HCT116 (cell line): ENCODE data around the gene STAT4. TPM values are rescaled to one million over a fixed set of nuclear protein-coding genes. Genes with fewer than 3 reads are reported as not detected.

Source experiments
- ATAC-seq: fragments of 200-7000 bp; cut with Tn5 transposase; 2 replicates; pipeline ENCODE4 v1.9.1; 2020; ENCODE audit warnings: mild to moderate bottlenecking, moderate library complexity
- BruUV-seq: library from RNA; stranded (reverse); fragments of 400-500 nt; replicated peaks from 2 replicates; lab custom pipeline; 2021; lab: Mats Ljungman, UMichigan
- CTCF ChIA-PET: fragments of 300-600 bp; sonication (Branson Sonifier 250); formaldehyde crosslinking; loops from one replicate; lab custom pipeline; 2021; ENCODE audit warnings: antibody characterized with exemption; lab: Charles Lee
- POLR2A ChIA-PET: fragments of 300-600, 350-600 bp; sonication (Branson Sonifier 250); formaldehyde crosslinking; loops from one replicate; lab custom pipeline; 2021; ENCODE audit warnings: antibody characterized with exemption; lab: Charles Lee
- RAD21 ChIA-PET, 2 experiments: fragments of 300-600 bp; sonication (Branson Sonifier 250); formaldehyde crosslinking; loops; one replicate each; lab custom pipeline; 2023; ENCODE audit warnings: low total read pairs in 2 of 2; ENCODE audit not compliant: uncharacterized antibody in 2 of 2, unreplicated experiment in 2 of 2, low non-redundant PET in 1 of 2; lab: Charles Lee
- DNase-seq: peaks from one replicate; pipeline ENCODE4 v3.0.0-alpha.2; 2010; ENCODE audit warnings: low read depth, low spot score
- H2AFZ ChIP-seq: fragments of 200-600 bp; shearing (Covaris generic), sonication (generic); 2 replicates; pipeline ENCODE4 v1.6.1; 2017; ENCODE audit warnings: low read depth, mixed run types, mixed read lengths, antibody characterized with exemption, low read length; ENCODE audit not compliant: poor library complexity, severe bottlenecking
- H3K27ac ChIP-seq: 2 replicates; pipeline ENCODE4 v1.5.1; 2012; ENCODE audit warnings: low read depth, low read length
- H3K27me3 ChIP-seq: fragments of 200-600 bp; sonication (generic); 2 replicates; pipeline ENCODE4 v1.6.1; 2016; ENCODE audit warnings: mixed run types, low read length, mixed read lengths; ENCODE audit not compliant: insufficient read depth
- H3K36me3 ChIP-seq, 2 experiments: fragments of 200-500 bp in 1 of 2; fragments of 200-600 bp in 1 of 2; sonication (Bioruptor generic) in 1 of 2; sonication (generic) in 1 of 2; 2 replicates each; pipeline versions ENCODE4 v1.5.1 to v1.6.1; 2014 to 2016; ENCODE audit warnings: low read length in 2 of 2, inconsistent platforms in 1 of 2, mixed read lengths in 1 of 2, mixed run types in 1 of 2; ENCODE audit not compliant: insufficient read depth in 2 of 2, control insufficient read depth in 1 of 2
- H3K4me1 ChIP-seq, 2 experiments: fragments of 200-600 bp in 1 of 2; sonication (generic) in 1 of 2; 2 replicates each; pipeline versions ENCODE4 v1.5.1 to v1.6.1; 2012 to 2017; ENCODE audit warnings: low read length in 2 of 2, inconsistent platforms in 1 of 2, mild to moderate bottlenecking in 1 of 2, mixed read lengths in 1 of 2, mixed run types in 1 of 2, moderate library complexity in 1 of 2; ENCODE audit not compliant: insufficient read depth in 2 of 2, control insufficient read depth in 1 of 2
- H3K4me2 ChIP-seq: fragments of 200-600 bp; sonication (generic); 2 replicates; pipeline ENCODE4 v1.6.1; 2017; ENCODE audit warnings: mixed run types, low read length, mixed read lengths
- H3K4me3 ChIP-seq, 2 experiments: fragments of 200-600 bp in 1 of 2; sonication (generic) in 1 of 2; replicated peaks in 1 of 2; 2 replicates each; pipeline ENCODE4 v1.5.1; 2011 to 2016; ENCODE audit warnings: low read length in 2 of 2, control low read depth in 1 of 2, low read depth in 1 of 2, mild to moderate bottlenecking in 1 of 2, mixed read lengths in 1 of 2, mixed run types in 1 of 2
- H3K79me2 ChIP-seq: fragments of 200-600 bp; sonication (generic); 2 replicates; pipeline ENCODE4 v1.6.1; 2017; ENCODE audit warnings: mild to moderate bottlenecking, mixed run types, low read length, moderate library complexity, mixed read lengths; ENCODE audit not compliant: insufficient read depth
- H3K9ac ChIP-seq: fragments of 200-600 bp; sonication (generic); 2 replicates; pipeline ENCODE4 v1.6.1; 2016; ENCODE audit warnings: low read length, mixed read lengths
- H3K9me2 ChIP-seq: fragments of 200-600 bp; sonication (generic), shearing (Covaris generic); 2 replicates; pipeline ENCODE4 v1.6.1; 2017; ENCODE audit warnings: mixed run types, mild to moderate bottlenecking, moderate library complexity; ENCODE audit not compliant: insufficient read depth
- H3K9me3 ChIP-seq, 2 experiments: fragments of 200-500 bp in 1 of 2; fragments of 200-600 bp in 1 of 2; sonication (Bioruptor generic) in 1 of 2; sonication (generic) in 1 of 2; 2 replicates each; pipeline ENCODE4 v1.6.1; 2014 to 2017; ENCODE audit warnings: low read length in 2 of 2, mixed read lengths in 2 of 2, inconsistent platforms in 1 of 2, low read depth in 1 of 2, mild to moderate bottlenecking in 1 of 2, mixed run types in 1 of 2, moderate library complexity in 1 of 2; ENCODE audit not compliant: control insufficient read depth in 1 of 2, insufficient read depth in 1 of 2
- H4K20me1 ChIP-seq: fragments of 200-600 bp; sonication (generic), shearing (Covaris generic); 2 replicates; pipeline ENCODE4 v1.6.1; 2017; ENCODE audit warnings: mixed run types, mild to moderate bottlenecking, moderate library complexity; ENCODE audit not compliant: insufficient read depth
- CBX3 ChIP-seq: IDR thresholded peaks from 2 replicates; pipeline ENCODE4 v1.6.1; 2012; ENCODE audit warnings: low read depth
- CEBPB ChIP-seq: IDR thresholded peaks from 2 replicates; pipeline ENCODE4 v1.6.1; 2012; ENCODE audit warnings: low read depth
- ELF1 ChIP-seq: IDR thresholded peaks from 2 replicates; pipeline ENCODE4 v1.6.1; 2012; ENCODE audit warnings: low read depth, borderline replicate concordance
- FOSL1 ChIP-seq: IDR thresholded peaks from 2 replicates; pipeline ENCODE4 v1.6.1; 2012; ENCODE audit warnings: low read depth
- JUND ChIP-seq: IDR thresholded peaks from 2 replicates; pipeline ENCODE4 v1.6.1; 2012
- POLR2A ChIP-seq: IDR thresholded peaks from 2 replicates; pipeline ENCODE4 v1.7.0; 2011; ENCODE audit warnings: borderline replicate concordance; ENCODE audit not compliant: insufficient read depth, insufficient read length; ENCODE audit errors: extremely low read depth
- POLR2AphosphoS5 ChIP-seq: IDR thresholded peaks from 2 replicates; pipeline ENCODE4 v1.6.1; 2011; ENCODE audit warnings: mild to moderate bottlenecking, low read depth, low read length, moderate library complexity
- RAD21 ChIP-seq: IDR thresholded peaks from 2 replicates; pipeline ENCODE4 v1.6.1; 2012; ENCODE audit warnings: low read depth, mild to moderate bottlenecking
- SIN3A ChIP-seq: IDR thresholded peaks from 2 replicates; pipeline ENCODE4 v1.6.1; 2012; ENCODE audit warnings: low read depth
- SRF ChIP-seq: IDR thresholded peaks from 2 replicates; pipeline ENCODE4 v1.6.1; 2012; ENCODE audit warnings: low read depth
- TCF7L2 ChIP-seq: IDR thresholded peaks from 2 replicates; pipeline ENCODE4 v1.7.0; 2011; ENCODE audit warnings: borderline replicate concordance, inconsistent platforms; ENCODE audit not compliant: insufficient read depth, insufficient read length; ENCODE audit errors: extremely low read depth
- YY1 ChIP-seq: IDR thresholded peaks from 2 replicates; pipeline ENCODE4 v1.6.1; 2011; ENCODE audit warnings: low read length, low read depth, moderate library complexity, mild to moderate bottlenecking; ENCODE audit not compliant: insufficient replicate concordance; ENCODE audit errors: extremely low read depth
- ZBTB33 ChIP-seq: IDR thresholded peaks from 2 replicates; pipeline ENCODE4 v1.6.1; 2011; ENCODE audit warnings: mild to moderate bottlenecking, low read length, moderate library complexity; ENCODE audit not compliant: insufficient replicate concordance; ENCODE audit errors: extremely low read depth
- ZFX ChIP-seq: fragments of 450-650 bp; IDR thresholded peaks from 2 replicates; pipeline ENCODE4 v1.6.1; 2017
- ZNF274 ChIP-seq: fragments of 200-500 bp; sonication (Bioruptor generic); IDR thresholded peaks from 2 replicates; pipeline ENCODE4 v1.6.1; 2014; ENCODE audit warnings: mild to moderate bottlenecking, low read depth, low read length, inconsistent platforms
- intact Hi-C: fragments of 100-400 bp; cut with micrococcal nuclease; formaldehyde crosslinking; loops from 2 replicates; pipeline ENCODE4 v1.10.0; 2022
- total RNA-seq: library from RNA; stranded (reverse); gene quantifications from one replicate; pipeline ENCODE4 v1.2.1, GENCODE V29; 2021; ENCODE audit not compliant: unreplicated experiment
- TF ChIP-seq, protein P1 (sequence below): IDR thresholded peaks from 2 replicates; pipeline ENCODE4 v1.6.1; 2012

STAT4 gene
- total RNA-seq, 1 experiment from 2014 or later, result 2.0 TPM

- H3K36me3 ChIP-seq, result no peaks in the 10 kb centered on the region
- no peak overlapping the region for H3K27ac ChIP-seq
- H3K9ac ChIP-seq, result no peak overlapping the region
- H2AFZ ChIP-seq, result no peak overlapping the region
- POLR2A ChIA-PET, result no interaction called here
- peaks cover 12 to 36% of the 10 kb centered on the region in 2 experiments for H3K4me1 ChIP-seq
- no TSS peak for BruUV-seq
- TF ChIP-seq RAD21 (no peak), YY1 (no peak), CEBPB (no peak), ZNF274 (no peak), POLR2AphosphoS5 (no peak), FOSL1 (no peak), POLR2A (no peak), JUND (no peak), ZFX (no peak)
- no peaks in the 10 kb centered on the region for H3K79me2 ChIP-seq
- H4K20me1 ChIP-seq, result no peaks in the 10 kb centered on the region
- H3K4me3 ChIP-seq, result no peak overlapping the region
- no peaks in the 10 kb centered on the region for H3K9me3 ChIP-seq
- intact Hi-C loops, result loop anchor here (5.0 kb wide), 1 partner anchor 48 kb away; no protein-coding TSS in a partner anchor
- RAD21 ChIA-PET, result no interaction called here
- DNase-seq, result no peak
- ATAC-seq, result no peak
- CTCF ChIA-PET, result interaction anchor here (1.1 to 1.2 kb wide), 2 partner anchors 13 to 352 kb away, joined by 3 to 4 read pairs; no protein-coding TSS in a partner anchor
- no peak overlapping the region for H3K4me2 ChIP-seq
- no peaks in the 10 kb centered on the region for H3K27me3 ChIP-seq
- H3K9me2 ChIP-seq, result no peaks in the 10 kb centered on the region
Measured at GRCh38 chr2:191169456-191170300, 18.9 kb upstream of the STAT4 start.

DNA sequence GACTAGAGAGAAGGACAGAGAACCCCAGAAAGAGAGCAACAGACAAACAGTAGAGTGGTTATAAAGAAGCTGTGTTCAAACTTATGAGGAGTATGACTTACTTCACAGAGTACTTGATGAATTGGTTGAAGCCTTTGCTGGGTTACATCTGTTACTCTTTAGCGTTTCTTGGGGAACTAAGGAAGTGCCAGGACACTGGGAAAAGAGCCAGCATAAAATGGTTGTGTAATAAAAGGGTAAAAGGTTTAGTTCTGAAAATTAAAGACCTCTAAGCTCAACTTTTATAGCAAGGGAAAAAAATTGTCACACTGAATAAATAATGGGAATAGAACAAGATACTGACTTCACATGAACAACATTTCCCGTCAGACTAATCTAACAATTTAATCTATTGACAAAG, 17.0 kb upstream of the STAT4 start:
- Histone ChIP-seq H3K4me1 (peaks cover 12 to 35% of the 10 kb centered on the region in 2 experiments), H3K36me3 (no peaks in the 10 kb centered on the region), H4K20me1 (no peaks in the 10 kb centered on the region), H3K79me2 (no peaks in the 10 kb centered on the region), H3K9me3 (no peaks in the 10 kb centered on the region), H3K9ac (no peak overlapping the region), H3K9me2 (no peaks in the 10 kb centered on the region), H3K27ac (no peak overlapping the region), H3K27me3 (no peaks in the 10 kb centered on the region), H3K4me2 (no peak overlapping the region), H3K4me3 (no peak overlapping the region), H2AFZ (no peak overlapping the region)
- intact Hi-C loops, result loop anchor here (5.0 kb wide), 1 partner anchor 50 kb away; no protein-coding TSS in a partner anchor
- no peak for DNase-seq
- TF ChIP-seq CEBPB (no peak), ZFX (no peak), ZBTB33 (no peak), ZNF274 (no peak), SIN3A (no peak), SRF (no peak), RAD21 (no peak), JUND (no peak), CBX3 (no peak), TCF7L2 (no peak), FOSL1 (no peak), ELF1 (no peak)
- TF ChIP-seq, protein P1, sequence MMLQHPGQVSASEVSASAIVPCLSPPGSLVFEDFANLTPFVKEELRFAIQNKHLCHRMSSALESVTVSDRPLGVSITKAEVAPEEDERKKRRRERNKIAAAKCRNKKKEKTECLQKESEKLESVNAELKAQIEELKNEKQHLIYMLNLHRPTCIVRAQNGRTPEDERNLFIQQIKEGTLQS, result no peak
- no peak for ATAC-seq
- BruUV-seq, result no TSS peak
- ChIA-PET CTCF (interaction anchor here (0.7 to 1.4 kb wide), 4 partner anchors 50 to 354 kb away, joined by 3 to 5 read pairs (median 3); no protein-coding TSS in a partner anchor), RAD21 (no interaction called here), POLR2A (no interaction called here)
